BE2C (cell line): ENCODE results near the gene CLEC16A.

Source experiments
- DNase-seq: peaks from one replicate; pipeline ENCODE4 v3.0.0-alpha.2; 2020
- H3K27me3 ChIP-seq: fragments of 250-450 bp; sonication (Bioruptor Pico); 2 replicates; pipeline ENCODE4 v1.5.1; 2020; ENCODE audit warnings: mild to moderate bottlenecking
- H3K36me3 ChIP-seq: fragments of 250-450 bp; sonication (Bioruptor Pico); 2 replicates; pipeline ENCODE4 v1.5.1; 2020; ENCODE audit warnings: mild to moderate bottlenecking
- H3K4me1 ChIP-seq: fragments of 250-450 bp; sonication (Bioruptor Pico); 2 replicates; pipeline ENCODE4 v1.5.1; 2020
- H3K4me3 ChIP-seq: 2 replicates; pipeline ENCODE4 v1.5.1; 2011; ENCODE audit warnings: low read depth, low read length
- H3K9me3 ChIP-seq: fragments of 250-450 bp; sonication (Bioruptor Pico); 2 replicates; pipeline ENCODE4 v1.5.1; 2020
- TF ChIP-seq, protein P1 (sequence below): IDR thresholded peaks from 2 replicates; pipeline ENCODE4 v1.5.1; 2012; ENCODE audit warnings: mild to moderate bottlenecking, low read depth, low read length

Gene CLEC16A

DNA sequence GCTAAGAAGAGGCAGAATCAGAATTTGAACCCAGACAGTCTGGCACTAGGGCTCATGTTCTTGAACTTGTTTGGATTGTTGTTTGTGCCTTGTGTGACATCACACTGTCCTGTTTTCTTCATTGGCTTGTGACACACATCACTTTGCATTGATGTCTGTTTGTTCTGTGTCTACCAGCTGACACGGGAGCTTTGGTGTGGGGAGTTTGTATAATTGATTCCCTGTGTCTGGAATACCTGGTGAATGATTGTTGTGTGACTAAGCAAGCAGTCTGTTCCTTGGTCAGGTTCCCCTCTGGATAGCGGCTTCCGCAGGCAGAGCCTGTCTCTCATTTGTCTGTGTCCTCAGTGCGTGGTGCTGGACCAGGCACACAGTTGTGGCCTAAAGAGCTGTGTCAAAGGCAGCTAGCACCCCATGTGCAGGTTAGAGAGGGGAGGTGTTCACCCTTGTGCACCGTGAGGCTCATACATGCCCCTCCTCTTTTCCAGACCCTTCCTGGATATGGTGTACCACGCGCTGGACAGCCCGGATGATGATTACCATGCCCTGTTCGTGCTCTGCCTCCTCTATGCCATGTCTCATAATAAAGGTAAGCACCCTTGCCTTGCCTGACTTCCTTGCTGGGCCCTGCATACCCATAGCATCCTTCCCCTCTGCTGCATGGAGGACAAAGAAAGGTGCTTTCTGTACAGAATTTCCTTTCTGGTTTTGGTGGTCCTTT, 80.1 kb downstream of the CLEC16A start:
- Histone ChIP-seq H3K27me3 (no peaks in the 10 kb centered on the region), H3K36me3 (peaks cover 8% of the 10 kb centered on the region), H3K9me3 (no peaks in the 10 kb centered on the region), H3K4me3 (no peak overlapping the region), H3K4me1 (no peaks in the 10 kb centered on the region; the same call in 1 of the 2 replicates)
- TF ChIP-seq, protein P1, sequence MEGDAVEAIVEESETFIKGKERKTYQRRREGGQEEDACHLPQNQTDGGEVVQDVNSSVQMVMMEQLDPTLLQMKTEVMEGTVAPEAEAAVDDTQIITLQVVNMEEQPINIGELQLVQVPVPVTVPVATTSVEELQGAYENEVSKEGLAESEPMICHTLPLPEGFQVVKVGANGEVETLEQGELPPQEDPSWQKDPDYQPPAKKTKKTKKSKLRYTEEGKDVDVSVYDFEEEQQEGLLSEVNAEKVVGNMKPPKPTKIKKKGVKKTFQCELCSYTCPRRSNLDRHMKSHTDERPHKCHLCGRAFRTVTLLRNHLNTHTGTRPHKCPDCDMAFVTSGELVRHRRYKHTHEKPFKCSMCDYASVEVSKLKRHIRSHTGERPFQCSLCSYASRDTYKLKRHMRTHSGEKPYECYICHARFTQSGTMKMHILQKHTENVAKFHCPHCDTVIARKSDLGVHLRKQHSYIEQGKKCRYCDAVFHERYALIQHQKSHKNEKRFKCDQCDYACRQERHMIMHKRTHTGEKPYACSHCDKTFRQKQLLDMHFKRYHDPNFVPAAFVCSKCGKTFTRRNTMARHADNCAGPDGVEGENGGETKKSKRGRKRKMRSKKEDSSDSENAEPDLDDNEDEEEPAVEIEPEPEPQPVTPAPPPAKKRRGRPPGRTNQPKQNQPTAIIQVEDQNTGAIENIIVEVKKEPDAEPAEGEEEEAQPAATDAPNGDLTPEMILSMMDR = no peak
- no peak for DNase-seq

DNA sequence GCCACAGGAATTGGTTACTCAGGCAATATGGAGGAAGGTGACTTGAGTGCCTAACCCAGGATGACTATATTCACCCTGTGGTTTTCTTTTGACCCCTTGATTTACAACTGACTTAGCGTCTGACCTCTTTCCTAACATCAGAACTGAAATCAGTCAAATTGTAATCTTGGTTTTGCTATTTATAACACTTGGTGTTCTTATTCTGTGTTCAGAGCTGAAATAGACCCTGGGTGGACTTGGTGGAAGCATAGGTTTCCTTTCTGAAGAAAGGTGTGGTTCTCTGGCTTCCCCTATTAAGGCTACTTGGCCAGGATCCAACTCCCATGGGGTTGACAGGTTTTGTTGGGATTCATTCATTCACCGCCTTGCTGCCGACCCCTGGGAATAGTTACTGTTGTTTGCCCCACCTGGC, 80.8 kb downstream of the CLEC16A start:
- H3K27me3 ChIP-seq = no peaks in the 10 kb centered on the region
- no peaks in the 10 kb centered on the region for H3K9me3 ChIP-seq
- H3K4me3 ChIP-seq = no peak overlapping the region
- peaks cover 8% of the 10 kb centered on the region for H3K36me3 ChIP-seq
- no peak for DNase-seq
- H3K4me1 ChIP-seq = no peaks in the 10 kb centered on the region; the same call in 1 of the 2 replicates
- TF ChIP-seq, protein P1 = no peak

DNA sequence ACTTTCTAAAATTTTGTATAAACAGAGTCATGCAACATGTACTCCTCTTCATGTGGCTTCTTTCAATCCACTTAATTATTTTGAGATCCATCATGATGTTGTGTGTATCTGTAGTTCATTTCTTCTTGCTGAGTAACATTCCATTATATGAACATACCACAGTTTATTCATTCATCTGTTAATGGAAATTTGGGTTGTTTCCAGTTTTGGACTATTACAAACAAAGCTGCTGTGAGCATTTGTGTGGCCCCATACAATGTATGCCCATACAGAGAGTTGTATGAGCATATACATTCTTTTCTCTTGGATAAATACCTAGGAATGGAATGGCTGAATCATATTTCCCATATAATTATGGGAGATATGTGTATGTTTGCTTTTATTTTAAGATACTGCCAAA, 85.6 kb downstream of the CLEC16A start:
- Histone ChIP-seq H3K36me3 (peaks cover 10% of the 10 kb centered on the region), H3K4me1 (no peaks in the 10 kb centered on the region), H3K27me3 (no peaks in the 10 kb centered on the region), H3K4me3 (no peak overlapping the region), H3K9me3 (no peaks in the 10 kb centered on the region)
- TF ChIP-seq, protein P1 = no peak
- DNase-seq = no peak

DNA sequence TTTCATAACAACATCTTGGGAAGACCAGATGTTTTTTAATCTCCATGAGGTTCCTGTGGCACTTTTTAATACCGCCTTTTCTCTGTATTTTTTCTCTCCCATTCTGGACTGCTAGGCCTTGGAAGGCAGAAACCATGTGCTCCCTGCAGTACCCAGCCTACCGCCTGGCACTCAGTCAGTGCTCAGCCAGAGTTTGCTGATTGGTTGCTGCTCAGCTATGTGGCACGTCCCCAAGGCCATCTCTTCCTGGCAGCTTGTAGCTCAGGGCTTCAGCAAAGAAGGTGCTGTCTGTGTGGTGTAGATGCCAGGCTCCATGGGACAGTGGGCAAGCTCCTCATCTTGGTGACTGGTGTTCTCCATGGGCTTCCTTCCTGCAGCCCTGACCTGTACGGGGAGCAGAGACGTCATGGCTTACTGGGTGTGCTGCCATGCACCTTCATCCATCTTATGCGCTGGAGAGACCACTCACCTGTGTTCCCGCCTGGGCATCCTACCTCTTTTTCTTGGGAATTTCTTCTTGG, 86.7 kb downstream of the CLEC16A start:
- no peaks in the 10 kb centered on the region for H3K9me3 ChIP-seq
- H3K4me1 ChIP-seq = no peaks in the 10 kb centered on the region
- no peak overlapping the region for H3K4me3 ChIP-seq
- TF ChIP-seq, protein P1 = no peak
- H3K27me3 ChIP-seq = no peaks in the 10 kb centered on the region
- peaks cover 6% of the 10 kb centered on the region; the same call in 1 of the 2 replicates for H3K36me3 ChIP-seq
- no peak for DNase-seq

DNA sequence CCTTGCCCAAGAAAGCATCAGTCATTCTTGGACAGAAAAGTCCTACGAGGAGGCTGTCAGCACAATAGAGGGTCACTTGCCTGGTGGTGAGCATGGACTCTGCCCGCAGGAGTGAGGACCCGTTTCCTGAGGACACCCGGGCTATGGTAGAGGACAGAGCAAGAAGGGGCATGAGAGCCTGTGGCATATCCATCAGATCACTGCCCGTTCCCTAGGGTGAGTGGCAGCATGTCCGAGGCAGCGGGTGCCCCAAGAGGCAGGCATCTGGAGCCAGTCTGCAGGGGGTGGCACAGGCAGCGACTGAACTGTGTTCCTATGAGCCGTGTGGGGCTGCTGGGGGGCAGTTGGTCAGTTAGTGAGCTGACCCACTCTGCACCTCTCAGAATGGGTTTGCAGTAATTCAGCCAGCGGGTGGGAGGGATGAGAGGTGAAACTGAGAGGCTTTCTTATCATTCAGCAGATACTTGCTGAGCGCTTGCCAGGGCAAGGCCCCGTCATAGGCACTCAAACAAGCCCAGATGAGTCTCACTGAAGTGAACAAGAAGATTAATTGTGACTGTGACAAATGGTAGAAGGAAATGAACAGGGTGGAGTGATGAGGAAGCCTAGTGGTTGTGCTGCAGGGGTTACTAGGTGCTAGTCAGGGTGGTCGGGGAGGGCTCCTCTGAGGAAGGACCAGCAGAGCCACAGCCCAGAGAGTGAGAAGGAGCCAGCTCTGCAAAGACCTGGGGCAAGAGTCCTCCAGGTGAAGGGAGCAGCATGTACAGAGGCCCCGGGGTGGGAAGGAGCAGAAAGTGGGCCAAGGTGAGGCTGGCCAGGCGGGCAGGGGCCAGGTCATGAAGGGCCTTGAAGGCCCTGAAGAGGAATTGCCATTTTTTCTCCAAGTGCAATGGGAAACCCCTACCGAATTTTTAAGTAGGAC, 87.9 kb downstream of the CLEC16A start:
- Histone ChIP-seq H3K9me3 (no peaks in the 10 kb centered on the region), H3K4me1 (no peaks in the 10 kb centered on the region), H3K4me3 (no peak overlapping the region), H3K27me3 (no peaks in the 10 kb centered on the region), H3K36me3 (peaks cover 6% of the 10 kb centered on the region; the same call in 1 of the 2 replicates)
- TF ChIP-seq, protein P1 = no peak
- DNase-seq = no peak
